GM19025 (cell line): ENCODE data around the gene MREG.
"Not testable (repeated sequence)": the region's sequence is repeated elsewhere in the genome, so short reads cannot be mapped to it uniquely, and the experiment has no call there.

ENCODE experiments used
- ATAC-seq: cut with Tn5 transposase; IDR thresholded peaks from one replicate; pipeline ENCODE4 v1.9.1; 2021; ENCODE audit warnings: mild to moderate bottlenecking, low read depth, moderate library complexity; ENCODE audit not compliant: unreplicated experiment

MREG gene

DNA sequence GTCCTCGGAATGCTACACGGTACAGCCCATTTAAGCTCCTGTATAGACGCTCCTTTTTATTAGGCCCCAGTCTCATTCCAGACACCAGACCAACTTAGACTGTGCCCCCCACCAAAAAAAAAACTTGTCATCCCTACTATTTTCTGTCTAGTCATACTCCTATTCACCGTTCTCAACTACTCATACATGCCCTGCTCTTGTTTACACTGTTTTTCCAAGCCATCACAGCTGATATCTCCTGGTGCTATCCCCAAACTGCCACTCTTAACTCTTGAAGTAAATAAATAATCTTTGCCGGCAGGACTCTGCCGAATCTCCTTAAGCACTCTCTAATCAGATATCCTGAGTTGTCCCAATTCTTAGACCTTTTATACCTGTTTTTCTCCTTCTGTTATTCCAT lies 86.4 kb downstream of the MREG start:
- not testable (repeated sequence) for ATAC-seq

- ATAC-seq: no peak
Measured at GRCh38 chr2:215921895-215922294, 91.5 kb downstream of the MREG start.

- peak; percentile 43 for ATAC-seq
Measured at GRCh38 chr2:215920244-215921100, 92.9 kb downstream of the MREG start.

DNA sequence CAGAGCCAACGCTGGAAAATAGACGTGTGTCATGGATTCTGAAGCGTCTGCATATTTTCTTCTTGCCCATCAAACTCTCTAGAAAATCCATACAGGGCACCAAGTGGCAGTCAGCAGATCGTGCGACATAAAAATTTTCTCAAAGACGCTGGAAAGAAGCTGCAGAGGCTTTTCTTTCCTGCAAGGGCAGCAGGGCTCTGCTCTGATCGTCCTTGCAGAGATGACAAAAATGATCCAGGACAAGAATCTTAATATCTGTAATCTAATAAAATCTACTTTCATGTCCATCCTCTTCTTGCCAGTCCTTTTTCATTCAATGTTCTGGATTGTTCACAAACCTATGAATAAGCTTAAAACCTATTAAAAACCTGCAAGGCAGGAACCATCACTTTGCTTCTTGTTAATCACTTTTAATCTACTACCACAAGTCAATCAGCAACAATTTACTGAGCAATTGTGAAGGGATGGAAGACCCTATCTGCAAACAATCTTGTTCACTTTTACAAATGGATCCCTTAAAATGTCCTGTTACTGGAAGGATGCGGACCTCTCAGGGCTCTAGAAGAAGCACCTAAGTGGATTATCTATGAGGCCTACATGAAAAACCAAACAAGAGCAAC lies 93.6 kb downstream of the MREG start:
- no peak for ATAC-seq

GRCh38 chr2:215918901-215919599 lies 94.3 kb downstream of the MREG start:
- ATAC-seq: no peak

DNA sequence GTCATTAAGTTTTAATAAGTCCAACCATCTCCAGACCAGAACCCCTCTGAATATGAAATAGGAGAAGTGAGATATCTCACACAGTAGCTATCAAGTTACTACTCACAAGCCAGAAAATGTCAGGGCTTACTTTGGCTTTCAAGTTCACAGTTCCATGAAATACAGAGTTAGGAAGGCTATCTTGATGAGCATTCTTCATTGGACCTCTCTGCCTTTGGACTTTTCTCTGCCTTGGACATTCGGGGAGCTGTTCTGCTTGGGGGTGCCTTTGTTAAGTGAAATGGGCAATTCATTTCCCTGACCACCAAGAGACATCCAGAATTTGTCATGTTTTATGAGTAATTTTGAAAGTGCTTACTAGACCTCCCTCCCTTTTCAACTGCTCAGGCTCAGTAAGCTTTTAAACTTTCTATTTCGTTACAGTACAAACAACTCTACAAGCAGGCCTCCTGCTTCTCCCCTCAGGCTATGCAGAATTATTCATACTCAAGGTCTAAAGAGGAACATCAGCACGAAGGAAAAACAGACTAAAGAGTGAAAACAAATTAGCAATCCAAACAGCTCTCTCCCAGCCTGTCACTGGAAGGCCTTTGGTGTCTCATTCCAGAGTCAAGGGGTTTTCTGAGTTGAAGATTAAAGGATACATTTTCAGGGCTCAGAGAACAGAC lies 95.3 kb downstream of the MREG start:
- ATAC-seq: peak; percentile 74

GRCh38 chr2:215915441-215915840 lies 97.9 kb downstream of the MREG start:
- ATAC-seq: no peak

DNA sequence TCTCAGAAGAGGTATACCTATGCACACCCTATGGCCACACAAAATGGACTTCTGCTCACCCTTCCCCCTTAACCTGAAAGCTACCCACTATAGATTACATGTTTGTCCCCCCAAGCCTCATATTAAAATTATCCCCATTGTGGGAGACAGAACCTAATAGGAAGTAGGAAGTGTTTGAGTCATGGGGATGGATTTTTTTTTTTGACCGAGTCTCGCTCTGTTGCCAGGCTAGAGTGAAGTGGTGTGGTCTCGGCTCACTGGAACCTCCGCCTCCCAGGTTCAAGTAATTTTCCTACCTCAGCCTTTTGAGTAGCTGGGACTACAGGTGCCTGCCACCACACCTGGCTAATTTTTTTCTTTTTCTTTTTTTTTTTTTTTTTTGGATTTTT lies 98.6 kb downstream of the MREG start:
- ATAC-seq: no peak

DNA sequence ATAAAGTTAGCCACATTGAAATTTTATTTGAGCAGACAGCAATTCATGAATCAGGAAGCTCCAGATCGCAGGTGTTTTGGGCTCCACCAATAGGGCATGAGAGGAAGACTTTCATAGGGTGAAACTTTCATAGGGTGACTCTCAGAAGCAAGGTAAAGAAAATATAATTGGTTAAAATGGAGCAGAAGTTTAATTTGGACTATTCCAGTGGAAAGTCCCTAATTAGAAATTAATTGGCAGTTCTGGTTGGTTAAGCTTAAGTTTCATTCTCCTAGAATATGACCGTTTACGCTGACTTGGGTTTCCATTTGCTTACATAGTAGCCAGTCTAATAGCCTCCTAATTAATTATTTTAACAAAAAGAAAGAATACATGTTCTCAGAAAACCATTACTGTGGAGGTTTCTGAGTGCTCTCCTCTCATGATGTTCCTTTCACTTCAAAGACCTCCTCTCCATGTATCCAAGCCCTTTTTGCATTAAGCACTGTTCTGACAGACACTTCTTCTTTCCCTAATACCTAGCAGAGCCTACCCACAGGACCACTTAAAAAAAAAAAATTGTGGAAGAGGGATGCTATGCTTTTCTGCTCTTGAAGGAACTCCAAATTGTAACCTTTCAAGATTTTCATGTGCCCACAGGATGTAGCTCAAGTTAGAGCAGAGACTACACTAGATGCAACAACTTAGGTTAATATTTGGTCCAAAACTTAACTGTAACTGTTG lies 99.1 kb downstream of the MREG start:
- no peak for ATAC-seq

DNA sequence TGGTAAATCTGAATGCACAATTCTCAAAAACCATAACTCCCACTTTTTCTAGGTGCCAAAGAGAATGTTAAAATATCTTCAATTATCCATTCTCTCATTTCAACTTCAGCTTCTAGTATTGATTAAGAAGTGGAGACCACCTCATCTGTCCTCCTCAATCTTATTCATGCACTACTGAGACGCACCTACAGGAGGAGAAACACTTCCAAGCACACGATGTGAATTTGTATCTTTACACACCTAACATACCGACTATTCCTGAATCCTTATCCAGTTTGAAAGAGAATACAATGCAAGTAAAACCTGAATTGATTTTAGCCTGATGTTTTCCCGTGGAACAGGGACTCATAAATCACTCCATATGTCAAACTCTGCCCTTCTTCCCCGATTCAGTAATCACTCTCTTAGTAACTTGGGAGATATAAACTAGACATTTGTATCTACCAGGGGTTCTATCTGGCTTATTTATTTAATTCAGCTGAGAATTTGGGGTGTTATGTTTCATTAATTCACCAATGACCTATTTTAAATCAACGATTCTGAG lies 101.0 kb downstream of the MREG start:
- ATAC-seq: no peak

GRCh38 chr2:215911301-215912085 lies 101.9 kb downstream of the MREG start:
- no peak for ATAC-seq

- no peak for ATAC-seq
Measured at GRCh38 chr2:215910180-215910579, 103.2 kb downstream of the MREG start.

DNA sequence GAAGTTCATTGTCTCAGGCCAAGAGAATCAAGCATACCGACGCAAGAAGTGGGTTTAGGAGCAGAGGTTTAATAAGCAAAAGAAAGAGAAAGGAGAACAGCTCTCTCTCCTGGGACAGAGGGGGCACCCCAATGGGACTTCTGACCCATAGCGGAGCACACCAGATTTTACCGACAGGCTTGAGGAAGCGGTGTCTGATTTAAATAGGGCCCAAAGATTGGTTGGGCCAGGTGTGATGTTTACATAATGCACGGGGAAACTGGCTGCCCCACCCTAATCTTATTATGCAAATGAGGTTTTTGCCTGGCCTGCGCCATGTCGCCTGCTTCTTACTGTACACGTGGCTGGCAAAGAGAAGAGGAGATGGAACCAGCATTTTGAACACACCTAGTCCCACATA lies 106.2 kb downstream of the MREG start:
- no peak for ATAC-seq

GRCh38 chr2:215906458-215906857 lies 106.9 kb downstream of the MREG start:
- no peak for ATAC-seq

DNA sequence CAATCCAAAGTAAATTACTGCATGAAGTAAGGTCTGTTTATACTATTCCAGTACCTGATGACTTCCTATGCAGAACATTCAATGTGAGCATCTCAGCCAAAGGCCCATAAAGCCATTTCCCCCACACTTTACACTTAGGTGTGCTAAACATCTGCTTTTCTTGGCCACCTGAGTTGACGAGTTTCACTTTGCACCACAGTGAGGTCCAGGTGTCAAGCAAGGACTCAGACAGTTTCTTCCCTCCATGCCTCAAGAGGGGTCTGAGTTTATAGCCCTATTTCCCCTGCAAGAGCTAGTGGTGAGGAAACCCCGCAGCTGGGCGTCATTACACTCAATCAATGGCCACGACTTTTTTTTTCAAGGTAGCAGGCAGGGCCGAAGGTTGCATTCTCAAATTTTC lies 107.7 kb downstream of the MREG start:
- no peak for ATAC-seq

GRCh38 chr2:215904101-215904500 lies 109.2 kb downstream of the MREG start:
- no peak for ATAC-seq

DNA sequence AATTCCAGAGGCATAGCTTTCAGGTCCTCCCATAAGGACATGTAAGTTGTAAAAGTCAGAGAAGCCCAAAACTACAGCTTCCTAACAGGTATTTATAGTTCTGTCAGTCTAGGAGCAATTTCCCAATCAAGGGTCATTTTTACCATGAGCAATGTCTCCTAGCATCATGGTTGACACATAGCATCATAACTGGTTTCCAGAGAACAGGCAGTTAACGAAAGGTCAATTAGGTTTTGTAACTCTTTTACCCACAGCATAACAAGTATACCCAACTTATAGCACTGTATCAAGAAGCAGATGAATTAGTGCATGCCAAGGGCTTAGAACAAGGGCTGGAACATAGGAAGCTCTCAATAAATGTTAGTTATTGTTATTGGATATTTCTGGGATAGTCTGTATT lies 110.1 kb downstream of the MREG start:
- ATAC-seq: no peak

DNA sequence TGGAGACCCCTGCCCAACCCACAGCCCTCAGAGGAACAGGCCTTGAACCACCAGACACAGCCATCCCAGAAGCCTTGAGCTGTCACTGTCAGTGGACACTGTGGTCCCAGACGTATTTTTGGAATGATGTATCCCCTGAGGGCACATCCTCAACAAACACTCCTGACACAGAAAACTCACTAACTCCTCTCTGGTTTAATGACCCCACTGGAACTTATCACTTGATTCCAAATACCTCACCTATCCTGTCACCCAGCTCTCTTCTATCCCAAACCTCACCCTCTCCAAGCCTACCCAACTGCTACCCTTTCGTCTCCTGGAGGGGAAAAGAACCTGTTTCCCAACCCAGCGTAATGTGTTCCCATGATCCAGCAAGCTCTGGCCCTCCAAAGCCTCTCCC lies 111.6 kb downstream of the MREG start:
- no peak for ATAC-seq

GRCh38 chr2:215900843-215901242 lies 112.5 kb downstream of the MREG start:
- no peak for ATAC-seq
